ENCODE data around the gene CDH3. TPM values are rescaled to one million over a fixed set of nuclear protein-coding genes. Genes with fewer than 3 reads are reported as not detected.

Gene CDH3
- total RNA-seq, 1 donor from 2014 or later, result not detected

DNA sequence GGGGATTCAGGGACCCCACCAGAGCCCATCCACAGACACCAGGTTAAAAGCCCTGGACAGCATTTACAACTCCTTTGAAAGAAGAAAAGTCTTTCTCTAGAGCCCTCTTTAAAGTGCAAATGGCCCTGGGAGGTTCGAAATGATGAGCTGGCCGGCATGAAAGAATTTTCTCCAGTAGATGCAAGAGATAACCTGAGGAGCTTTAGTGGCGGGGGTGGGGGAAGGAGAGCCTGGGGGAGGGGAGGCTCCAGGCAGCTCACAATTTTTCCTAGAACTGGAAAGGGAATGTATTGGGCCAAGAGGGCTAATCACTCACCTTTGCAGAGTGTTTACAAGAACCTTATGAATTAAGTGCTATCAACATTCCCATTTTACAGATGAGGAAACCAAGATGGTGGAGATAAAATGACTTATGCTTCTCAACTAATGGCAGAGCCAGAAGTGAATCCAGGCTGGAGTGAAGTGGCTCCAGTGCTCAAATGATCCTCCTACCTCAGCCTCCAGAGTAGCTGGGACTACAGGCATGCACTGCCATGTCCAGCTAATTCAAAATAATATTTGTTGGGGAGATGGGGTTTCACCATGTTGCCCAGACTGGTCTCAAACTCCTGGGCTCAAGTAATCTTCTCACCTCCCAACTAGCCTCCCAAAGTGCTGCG lies 87.8 kb downstream of the CDH3 start:
- intact Hi-C loops (cut with DNase I), result no loop called here

DNA sequence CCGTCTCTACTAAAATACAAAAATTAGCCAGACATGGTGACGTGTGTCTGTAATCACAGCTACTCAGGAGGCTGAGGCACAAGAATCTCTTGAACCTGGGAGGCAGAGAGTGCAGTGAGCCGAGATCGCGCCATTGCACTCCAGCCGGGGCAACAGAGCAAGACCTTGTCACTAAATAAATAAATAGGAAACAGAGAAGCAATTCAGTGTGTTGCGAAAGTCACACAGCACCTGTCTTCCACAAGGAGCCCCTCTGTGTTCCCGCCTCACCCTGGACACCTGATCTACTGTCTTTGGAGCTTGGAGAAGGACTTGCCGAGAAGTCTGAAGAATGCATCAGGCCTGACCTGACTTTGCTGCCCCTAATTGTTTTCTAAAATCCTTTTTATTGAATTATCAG lies 88.5 kb downstream of the CDH3 start:
- DNase-seq (ENCODE audit: low spot score), result no peak
- intact Hi-C loops (cut with DNase I), result no loop called here

More for the DNA sequence above, 87.8 kb downstream of the CDH3 start:
- no peak for DNase-seq (ENCODE audit: low spot score)

DNA sequence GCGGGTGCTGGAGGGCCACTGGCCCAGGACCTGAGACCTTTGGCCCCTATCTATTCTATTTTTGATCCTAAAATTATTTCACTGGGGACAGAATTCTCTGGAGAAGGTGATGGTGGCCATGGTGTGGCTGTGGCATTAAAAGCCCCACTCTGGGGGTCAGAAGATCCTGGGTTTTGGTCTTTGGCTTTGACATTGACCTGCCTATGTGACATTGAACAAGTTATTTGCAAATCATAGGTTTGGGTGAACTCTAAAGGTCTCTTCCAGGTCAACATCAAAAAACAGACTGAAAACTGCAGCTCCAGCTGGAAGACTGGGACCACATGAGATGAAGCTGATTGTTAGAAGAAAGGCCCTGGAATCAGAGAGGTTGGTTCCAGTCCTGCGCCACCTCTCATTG lies 89.7 kb downstream of the CDH3 start:
- no peak for DNase-seq (ENCODE audit: low spot score)
- intact Hi-C loops (cut with DNase I), result no loop called here

DNA sequence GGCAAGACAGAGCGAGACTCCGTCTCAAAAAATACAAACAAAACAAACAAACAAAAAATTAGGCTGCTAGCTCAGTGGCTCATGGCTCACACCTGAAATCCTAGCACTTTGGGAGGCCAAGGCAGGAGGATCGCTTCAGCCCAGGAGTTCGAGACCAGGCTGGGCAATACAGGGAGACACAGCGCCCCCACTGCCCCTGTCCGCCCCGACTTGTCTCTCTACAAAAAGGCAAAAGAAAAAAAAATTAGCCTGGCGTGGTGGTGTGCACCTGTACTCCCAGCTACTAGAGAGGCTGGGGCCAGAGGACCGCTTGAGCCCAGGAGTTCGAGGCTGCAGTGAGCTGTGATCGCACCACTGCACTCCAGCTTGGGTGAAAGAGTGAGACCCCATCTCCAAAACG lies 91.5 kb downstream of the CDH3 start:
- DNase-seq (ENCODE audit: low spot score), result no peak
- intact Hi-C loops (cut with DNase I), result no loop called here

DNA sequence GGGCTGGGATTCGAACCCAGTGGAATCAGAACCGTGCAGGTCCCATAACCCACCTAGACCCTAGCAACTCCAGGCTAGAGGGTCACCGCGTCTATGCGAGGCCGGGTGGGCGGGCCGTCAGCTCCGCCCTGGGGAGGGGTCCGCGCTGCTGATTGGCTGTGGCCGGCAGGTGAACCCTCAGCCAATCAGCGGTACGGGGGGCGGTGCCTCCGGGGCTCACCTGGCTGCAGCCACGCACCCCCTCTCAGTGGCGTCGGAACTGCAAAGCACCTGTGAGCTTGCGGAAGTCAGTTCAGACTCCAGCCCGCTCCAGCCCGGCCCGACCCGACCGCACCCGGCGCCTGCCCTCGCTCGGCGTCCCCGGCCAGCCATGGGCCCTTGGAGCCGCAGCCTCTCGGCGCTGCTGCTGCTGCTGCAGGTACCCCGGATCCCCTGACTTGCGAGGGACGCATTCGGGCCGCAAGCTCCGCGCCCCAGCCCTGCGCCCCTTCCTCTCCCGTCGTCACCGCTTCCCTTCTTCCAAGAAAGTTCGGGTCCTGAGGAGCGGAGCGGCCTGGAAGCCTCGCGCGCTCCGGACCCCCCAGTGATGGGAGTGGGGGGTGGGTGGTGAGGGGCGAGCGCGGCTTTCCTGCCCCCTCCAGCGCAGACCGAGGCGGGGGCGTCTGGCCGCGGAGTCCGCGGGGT lies 92.1 kb downstream of the CDH3 start, which contains the start of gene CDH1:
Gene CDH1 (plus strand): TSS at position 247 of the 684 bp plus-strand sequence. CDS start 124 bp downstream, at position 371.
- no peak for DNase-seq (ENCODE audit: low spot score)
- intact Hi-C loops (cut with DNase I), result no loop called here

DNA sequence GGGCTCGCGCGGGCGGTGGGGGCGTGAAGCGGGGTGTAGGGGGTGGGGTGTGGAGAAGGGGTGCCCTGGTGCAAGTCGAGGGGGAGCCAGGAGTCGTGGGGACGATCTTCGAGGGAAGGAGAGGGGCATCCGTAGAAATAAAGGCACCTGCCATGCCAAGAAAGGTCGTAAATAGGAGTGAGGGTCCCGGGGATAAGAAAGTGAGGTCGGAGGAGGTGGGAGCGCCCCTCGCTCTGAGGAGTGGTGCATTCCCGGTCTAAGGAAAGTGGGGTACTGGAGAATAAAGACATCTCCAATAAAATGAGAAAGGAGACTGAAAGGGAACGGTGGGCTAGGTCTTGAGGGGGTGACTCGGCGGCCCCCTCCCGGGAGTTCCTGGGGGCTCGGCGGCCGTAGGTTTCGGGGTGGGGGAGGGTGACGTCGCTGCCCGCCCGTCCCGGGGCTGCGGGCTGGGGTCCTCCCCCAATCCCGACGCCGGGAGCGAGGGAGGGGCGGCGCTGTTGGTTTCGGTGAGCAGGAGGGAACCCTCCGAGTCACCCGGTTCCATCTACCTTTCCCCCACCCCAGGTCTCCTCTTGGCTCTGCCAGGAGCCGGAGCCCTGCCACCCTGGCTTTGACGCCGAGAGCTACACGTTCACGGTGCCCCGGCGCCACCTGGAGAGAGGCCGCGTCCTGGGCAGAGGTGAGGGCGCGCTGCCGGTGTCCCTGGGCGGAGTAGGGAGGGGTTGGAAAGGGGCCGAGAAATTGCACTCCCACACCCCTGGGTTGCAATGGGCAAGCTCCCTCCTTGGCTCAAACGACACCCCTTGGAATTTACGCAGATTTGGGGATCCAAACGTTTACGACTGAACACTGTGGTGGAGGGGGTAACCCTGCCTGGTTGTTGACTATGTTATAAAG lies 92.9 kb downstream of the CDH3 start:
- intact Hi-C loops (cut with DNase I), result no loop called here
- DNase-seq (ENCODE audit: low spot score), result no peak

DNA sequence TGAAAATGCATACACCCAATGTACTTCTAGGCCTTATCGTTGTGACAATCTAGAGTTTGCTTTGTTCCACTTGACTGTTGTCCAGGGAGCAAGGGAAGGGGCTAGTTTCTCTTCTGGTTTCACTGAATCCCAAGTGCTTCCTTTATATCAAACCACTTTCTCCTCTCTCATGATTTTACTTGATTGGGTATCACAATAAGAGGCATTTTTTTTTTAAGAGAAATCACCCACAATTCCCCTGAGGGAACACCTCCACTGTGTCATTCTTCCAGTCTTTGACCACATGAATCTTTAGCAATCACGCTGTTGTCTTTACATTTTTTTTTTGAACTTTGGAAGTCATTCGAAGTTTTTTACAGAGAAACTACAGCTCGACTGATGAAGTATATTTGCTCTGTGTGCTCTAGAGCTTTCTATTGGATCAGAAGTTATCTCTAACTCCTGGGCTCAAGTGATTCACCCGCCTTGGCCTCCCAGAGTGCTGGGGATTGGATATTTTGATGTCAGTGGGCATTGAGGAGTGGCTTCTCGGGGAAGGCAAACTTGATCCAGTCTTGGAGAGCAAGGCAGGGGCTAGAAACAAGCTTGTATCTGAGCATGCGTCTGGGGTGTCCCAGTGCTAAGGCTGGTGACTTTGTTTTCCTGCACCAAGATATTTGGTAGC lies 95.0 kb downstream of the CDH3 start:
- intact Hi-C loops (cut with DNase I), result no loop called here
- no peak for DNase-seq (ENCODE audit: low spot score)

DNA sequence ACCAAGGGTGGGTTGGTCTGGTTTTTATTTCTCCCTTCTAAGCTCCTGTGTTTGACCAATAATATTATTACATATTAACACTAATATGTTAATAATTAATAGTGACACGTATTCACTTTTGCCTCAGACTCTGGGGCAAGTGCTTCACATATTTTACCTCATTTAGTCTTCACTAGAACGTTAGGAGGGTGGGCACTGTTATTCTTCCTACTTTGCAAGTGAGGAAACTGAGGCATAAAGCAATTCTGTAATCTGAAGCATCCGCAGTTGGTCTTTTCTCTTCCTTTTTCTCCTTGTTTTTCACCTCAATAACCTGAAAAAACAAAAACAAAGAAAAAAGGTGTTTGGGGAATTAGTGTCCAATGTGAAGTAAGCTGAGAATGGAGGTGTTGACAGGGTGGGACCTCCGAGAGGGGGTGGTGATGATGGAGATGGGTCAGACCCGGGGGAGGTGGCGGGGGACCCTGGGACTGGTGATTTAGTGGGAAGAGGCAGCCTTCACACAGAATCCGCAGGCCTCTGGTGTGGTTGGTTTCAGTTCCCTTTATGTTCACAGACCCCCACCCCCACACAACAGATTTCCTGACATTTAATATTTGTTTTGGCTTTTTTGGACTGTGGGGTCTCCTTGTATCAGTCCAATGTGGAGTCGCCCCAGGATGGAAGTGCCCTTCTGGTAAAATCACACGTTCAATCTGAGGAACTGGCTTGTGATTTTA lies 95.7 kb downstream of the CDH3 start:
- intact Hi-C loops (cut with DNase I), result no loop called here
- DNase-seq (ENCODE audit: low spot score), result no peak

DNA sequence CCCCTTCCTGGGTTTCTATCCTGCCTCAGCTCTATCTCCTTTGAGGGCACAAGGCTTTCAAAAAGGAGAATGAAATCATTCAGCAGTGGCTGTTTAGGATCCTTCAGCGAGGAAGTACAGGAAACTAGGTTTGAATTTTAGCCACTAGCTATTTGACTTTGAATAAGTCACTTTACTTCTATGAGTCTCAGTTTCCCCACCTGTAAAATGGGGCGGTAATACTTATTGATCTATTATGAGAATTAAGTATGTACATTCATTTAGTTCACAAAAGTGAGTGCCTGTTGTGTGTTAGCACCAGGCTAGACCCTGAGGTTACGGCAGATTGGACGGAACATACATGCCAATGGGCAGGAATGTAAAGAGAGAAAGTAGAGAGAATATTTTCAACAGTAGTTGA lies 98.6 kb downstream of the CDH3 start:
- DNase-seq (ENCODE audit: low spot score), result no peak
- intact Hi-C loops (cut with DNase I), result no loop called here

DNA sequence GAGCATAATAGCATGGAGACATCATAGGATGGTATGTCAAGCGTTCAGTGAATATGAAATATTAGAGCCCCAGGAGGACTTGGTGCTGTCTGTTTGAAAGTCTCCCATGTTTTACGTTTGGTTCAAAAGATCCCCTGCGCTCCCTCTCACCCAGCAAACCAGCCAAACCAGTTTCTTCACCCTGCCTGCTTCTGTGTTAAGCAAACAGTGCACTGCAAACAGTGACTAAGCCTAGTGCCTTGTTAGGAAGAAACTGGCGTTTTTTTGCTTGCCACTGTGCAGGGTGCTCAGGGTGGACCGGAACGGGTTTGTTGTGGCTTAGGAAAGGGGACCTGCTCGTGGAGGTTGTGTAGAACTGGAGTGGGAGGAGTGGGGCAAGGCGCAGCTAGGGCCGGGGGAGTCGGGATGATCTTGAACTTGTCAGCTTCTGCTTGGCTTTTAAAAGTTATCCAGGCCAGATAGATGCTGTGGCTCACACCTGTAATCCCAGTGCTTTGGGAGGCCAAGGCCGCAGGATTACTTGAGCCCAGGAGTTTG lies 99.7 kb downstream of the CDH3 start:
- intact Hi-C loops (cut with DNase I), result no loop called here
- DNase-seq (ENCODE audit: low spot score), result no peak

DNA sequence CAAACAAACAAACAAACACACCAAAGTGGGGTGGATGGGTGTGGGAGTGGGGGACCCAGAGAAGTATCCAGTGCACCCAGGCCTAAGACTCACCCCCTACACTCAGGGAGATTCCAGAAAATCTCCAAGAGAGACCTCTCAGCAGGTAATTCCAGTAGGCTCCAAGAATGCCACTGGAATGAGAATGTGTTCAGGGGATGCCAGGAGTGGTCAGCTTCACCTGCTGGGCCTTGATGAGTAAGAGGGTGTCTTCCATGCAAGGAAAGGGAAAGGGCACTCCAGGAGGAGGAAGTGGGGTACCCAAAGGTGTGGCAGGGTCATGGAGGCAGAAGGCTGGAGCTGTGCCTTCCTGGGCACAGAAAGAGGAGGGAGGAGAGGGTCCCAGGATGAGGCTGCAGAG lies 101.8 kb downstream of the CDH3 start:
- intact Hi-C loops (cut with DNase I), result no loop called here
- no peak for DNase-seq (ENCODE audit: low spot score)

DNA sequence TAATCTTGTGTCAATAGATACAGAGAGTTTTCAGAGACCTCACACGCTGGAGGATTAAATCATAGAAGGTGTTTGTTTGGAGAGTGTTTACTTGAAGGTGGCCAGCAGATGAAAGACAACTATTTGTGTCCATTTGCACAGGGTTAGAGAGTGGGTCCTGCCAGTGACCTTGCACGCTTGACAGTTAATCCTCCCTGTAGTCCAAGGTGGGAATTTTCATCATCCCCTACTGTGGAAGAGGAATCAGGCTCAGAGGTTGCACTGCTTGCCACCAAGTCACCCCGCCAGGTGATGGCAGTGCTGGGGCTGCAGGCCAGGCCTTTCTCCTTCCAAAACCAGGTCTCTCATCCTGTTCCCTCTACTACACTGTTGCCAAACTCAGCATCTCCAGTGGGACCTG lies 104.3 kb downstream of the CDH3 start:
- DNase-seq (ENCODE audit: low spot score), result no peak
- intact Hi-C loops (cut with DNase I), result no loop called here

Other genes starting within 250 kb of the CDH3 start
- gene SMPD3, start 196.8 kb upstream of the CDH3 start, total RNA-seq, result not detected
- gene ZFP90, start 106.0 kb upstream of the CDH3 start, total RNA-seq, result 16.0 TPM
- 0.13 TPM for gene CDH1, start 92.0 kb downstream of the CDH3 start, total RNA-seq
- 10.5 TPM for gene TANGO6, start 198.2 kb downstream of the CDH3 start, total RNA-seq

All from cardiac septum (tissue), 1 donor.